HG02840 (cell line): ENCODE data around the gene KIRREL2.

ENCODE experiments used
- ATAC-seq: cut with Tn5 transposase; IDR thresholded peaks from one replicate; pipeline ENCODE4 v1.9.1; 2021; ENCODE audit warnings: mild to moderate bottlenecking, moderate library complexity, moderate number of reproducible peaks; ENCODE audit not compliant: unreplicated experiment, low FRiP score

KIRREL2 gene

GRCh38 chr19:35913589-35913988 is 56.9 kb downstream of the KIRREL2 start:
- ATAC-seq, result no peak

- no peak for ATAC-seq
These were observed 58.7 kb downstream of the KIRREL2 start for GRCh38 chr19:35915443-35915842.
